ENCODE data around the gene RHOBTB3.
"Not testable (repeated sequence)": the region's sequence is repeated elsewhere in the genome, so short reads cannot be mapped to it uniquely, and the experiment has no call there.

GRCh38 chr5:95707534-95708188 lies 23.5 kb upstream of the RHOBTB3 start:
- not testable (repeated sequence) for TF ChIP-seq CTCF (conservative IDR thresholded peaks at IDR 0.05; ENCODE audit: low read length); EZH2phosphoT487 (IDR thresholded peaks at IDR 0.05; ENCODE audit: borderline replicate concordance)
